A549 treated with AZD9567 at 1 μM for 4 hours (cell line): ENCODE results near the gene PTBP2. TPM values are rescaled to one million over a fixed set of nuclear protein-coding genes. Genes with fewer than 3 reads are reported as not detected.

Source experiments
- total RNA-seq: library from RNA; stranded (reverse); fragments of 200-300 nt; extraction: Qiagen RNA extraction; gene quantifications from 5 replicates; pipeline ENCODE4 v1.2.3, GENCODE V29; 2022; ENCODE audit not compliant: insufficient read depth

The PTBP2 gene
- total RNA-seq = 6.8 to 8.4 TPM (median 6.9 TPM) in 5 replicates

GRCh38 chr1:96721416-96722160 is at the start of gene PTBP2:
Gene PTBP2, plus strand, starts transcription at chr1:96721784. Its CDS starts 81 bp downstream, at chr1:96721865.

